SU-DHL-6 (cell line): Measurements from ENCODE around the gene PRDM11.

Experiments
- H2AFZ ChIP-seq: fragments of 200-600 bp; sonication (generic); 2 replicates; pipeline ENCODE4 v1.6.1; 2014; ENCODE audit warnings: low read depth, mild to moderate bottlenecking, moderate library complexity, mixed read lengths, antibody characterized with exemption, low read length; ENCODE audit not compliant: severe bottlenecking
- H3F3A ChIP-seq: fragments of 200-600 bp; shearing (Covaris generic); 2 replicates; pipeline ENCODE4 v1.6.0; 2016; ENCODE audit warnings: antibody characterized with exemption, mild to moderate bottlenecking; ENCODE audit not compliant: insufficient read depth
- H3K27ac ChIP-seq: fragments of 200-600 bp; sonication (generic); 2 replicates; pipeline ENCODE4 v1.5.1; 2016; ENCODE audit warnings: low read depth, mild to moderate bottlenecking, low read length, moderate library complexity, mixed read lengths
- H3K27me3 ChIP-seq: fragments of 200-600 bp; sonication (generic), shearing (Covaris generic); 2 replicates; pipeline ENCODE4 v1.6.0; 2014; ENCODE audit warnings: mild to moderate bottlenecking, low read length
- H3K36me3 ChIP-seq: fragments of 200-600 bp; sonication (generic); 2 replicates; pipeline ENCODE4 v1.6.1; 2014; ENCODE audit warnings: mild to moderate bottlenecking, low read length, mixed read lengths
- H3K4me2 ChIP-seq: fragments of 300-600, 200-600 bp; shearing (Covaris generic), sonication (generic); 2 replicates; pipeline ENCODE4 v1.6.0; 2014; ENCODE audit warnings: low read length, low read depth, mild to moderate bottlenecking; ENCODE audit not compliant: poor library complexity, severe bottlenecking
- H3K4me3 ChIP-seq: fragments of 200-600 bp; sonication (generic); 2 replicates; pipeline ENCODE4 v1.5.1; 2014; ENCODE audit warnings: antibody characterized with exemption, low read length, mild to moderate bottlenecking, mixed read lengths; ENCODE audit not compliant: insufficient read depth, poor library complexity, severe bottlenecking
- H3K79me2 ChIP-seq: fragments of 200-600 bp; sonication (generic); 2 replicates; pipeline ENCODE4 v1.6.1; 2014; ENCODE audit warnings: mild to moderate bottlenecking, low read length, moderate library complexity; ENCODE audit not compliant: insufficient read depth
- H3K9ac ChIP-seq: fragments of 200-600 bp; sonication (generic); 2 replicates; pipeline ENCODE4 v1.7.0; 2014; ENCODE audit warnings: mild to moderate bottlenecking, low read length
- H3K9me2 ChIP-seq: fragments of 200-600 bp; sonication (generic); replicated peaks from 2 replicates; pipeline ENCODE4 v1.6.1; 2014; ENCODE audit warnings: low read length; ENCODE audit not compliant: insufficient read depth
- H3K9me3 ChIP-seq: fragments of 200-600 bp; sonication (generic); 2 replicates; pipeline ENCODE4 v1.6.1; 2014; ENCODE audit warnings: low read length, mixed read lengths; ENCODE audit not compliant: insufficient read depth
- H4K20me1 ChIP-seq: fragments of 200-600 bp; sonication (generic); 2 replicates; pipeline ENCODE4 v1.6.1; 2014; ENCODE audit warnings: low read depth, mild to moderate bottlenecking, antibody characterized with exemption, low read length, moderate library complexity, mixed read lengths
- CTCF ChIP-seq: fragments of 200-600 bp; sonication (generic); IDR thresholded peaks from one replicate; pipeline ENCODE4 v1.5.1; 2017; ENCODE audit warnings: antibody characterized with exemption, mild to moderate bottlenecking, low read length, moderate library complexity; ENCODE audit not compliant: insufficient read depth, poor library complexity, severe bottlenecking
- EZH2phosphoT487 ChIP-seq: fragments of 200-600 bp; sonication (generic), shearing (Covaris generic); conservative IDR thresholded peaks from 2 replicates; pipeline ENCODE4 v1.6.1; 2018; ENCODE audit warnings: mild to moderate bottlenecking, antibody characterized with exemption, low read length, moderate library complexity, mixed read lengths

The PRDM11 gene

GRCh38 chr11:45210846-45211245, 64.4 kb downstream of the PRDM11 start:
- no peak overlapping the region for H2AFZ ChIP-seq
- H3K79me2 ChIP-seq = no peaks in the 10 kb centered on the region
- no peaks in the 10 kb centered on the region for H3K27me3 ChIP-seq
- no peaks in the 10 kb centered on the region for H4K20me1 ChIP-seq
- TF ChIP-seq EZH2phosphoT487 = no peak
- no peak for TF ChIP-seq CTCF
- H3K4me2 ChIP-seq = no peak overlapping the region
- H3K36me3 ChIP-seq = no peaks in the 10 kb centered on the region
- no peak overlapping the region for H3K27ac ChIP-seq
- no peak overlapping the region for H3K9ac ChIP-seq
- H3K9me3 ChIP-seq = no peaks in the 10 kb centered on the region
- no peaks in the 10 kb centered on the region for H3K9me2 ChIP-seq
- H3K4me3 ChIP-seq = no peak overlapping the region
- no peaks in the 10 kb centered on the region for H3F3A ChIP-seq

GRCh38 chr11:45211732-45212131, 65.3 kb downstream of the PRDM11 start:
- Histone ChIP-seq H3K27me3 (no peaks in the 10 kb centered on the region), H3K27ac (no peak overlapping the region), H2AFZ (no peak overlapping the region), H3F3A (no peaks in the 10 kb centered on the region), H3K36me3 (no peaks in the 10 kb centered on the region), H4K20me1 (no peaks in the 10 kb centered on the region), H3K79me2 (no peaks in the 10 kb centered on the region), H3K9me3 (no peaks in the 10 kb centered on the region), H3K4me2 (no peak overlapping the region), H3K9ac (no peak overlapping the region), H3K9me2 (no peaks in the 10 kb centered on the region), H3K4me3 (no peak overlapping the region)
- TF ChIP-seq CTCF = no peak
- no peak for TF ChIP-seq EZH2phosphoT487

GRCh38 chr11:45212566-45213315, 66.3 kb downstream of the PRDM11 start:
- Histone ChIP-seq H3K9me3 (no peaks in the 10 kb centered on the region), H3K4me2 (no peak overlapping the region), H3K27ac (no peak overlapping the region), H3K79me2 (no peaks in the 10 kb centered on the region), H3K9ac (no peak overlapping the region), H2AFZ (no peak overlapping the region), H3K4me3 (no peak overlapping the region), H3K27me3 (no peaks in the 10 kb centered on the region), H3K36me3 (no peaks in the 10 kb centered on the region), H3K9me2 (no peaks in the 10 kb centered on the region), H4K20me1 (no peaks in the 10 kb centered on the region), H3F3A (no peaks in the 10 kb centered on the region)
- no peak for TF ChIP-seq CTCF
- TF ChIP-seq EZH2phosphoT487 = no peak
